COLO668 (cell line): ENCODE measurements around the gene TMEM182.
A peak's percentile ranks its signal among the peaks of the same experiment; 100 is the strongest.

Source experiments
- DNase-seq: peaks from one replicate; lab custom pipeline; 2025; ENCODE audit not compliant: unreplicated experiment; lab: John Stamatoyannopoulos, UW

TMEM182 gene

GRCh38 chr2:102801098-102801718 lies 39.4 kb downstream of the TMEM182 start:
- DNase-seq, result no peak

GRCh38 chr2:102801858-102802699 lies 40.2 kb downstream of the TMEM182 start:
- no peak for DNase-seq

GRCh38 chr2:102803041-102803896 lies 41.4 kb downstream of the TMEM182 start:
- no peak for DNase-seq

GRCh38 chr2:102803897-102804217 lies 42.0 kb downstream of the TMEM182 start:
- no peak for DNase-seq

GRCh38 chr2:102806250-102806837 lies 44.5 kb downstream of the TMEM182 start:
- peak; percentile 44 for DNase-seq

- no peak for DNase-seq
These were observed 47.7 kb downstream of the TMEM182 start for GRCh38 chr2:102809291-102810189.

- no peak for DNase-seq
These were observed 53.5 kb downstream of the TMEM182 start for GRCh38 chr2:102815285-102815684.

GRCh38 chr2:102826904-102827303 lies 65.1 kb downstream of the TMEM182 start:
- DNase-seq, result peak; percentile 72

GRCh38 chr2:102832789-102833188 lies 71.0 kb downstream of the TMEM182 start:
- no peak for DNase-seq

- DNase-seq, result no peak
These were observed 72.9 kb downstream of the TMEM182 start for GRCh38 chr2:102834523-102835273.

GRCh38 chr2:102837626-102838198 lies 75.9 kb downstream of the TMEM182 start:
- DNase-seq, result no peak

GRCh38 chr2:102839668-102840388 lies 78.0 kb downstream of the TMEM182 start:
- DNase-seq, result peak; percentile 56

GRCh38 chr2:102841107-102841840 lies 79.4 kb downstream of the TMEM182 start:
- DNase-seq, result peak; percentile 59

- no peak for DNase-seq
These were observed 82.1 kb downstream of the TMEM182 start for GRCh38 chr2:102843764-102844443.

- DNase-seq, result no peak
These were observed 83.1 kb downstream of the TMEM182 start for GRCh38 chr2:102844911-102845310.

GRCh38 chr2:102848366-102848839 lies 86.6 kb downstream of the TMEM182 start:
- DNase-seq, result no peak

- DNase-seq, result no peak
These were observed 89.1 kb downstream of the TMEM182 start for GRCh38 chr2:102850888-102851287.
